Measurements from ENCODE around the gene DAPK1. TPM values are rescaled to one million over a fixed set of nuclear protein-coding genes. Genes with fewer than 3 reads are reported as not detected.

The DAPK1 gene
- total RNA-seq, 1 donor from 2014 or later = 24.6 TPM

DNA sequence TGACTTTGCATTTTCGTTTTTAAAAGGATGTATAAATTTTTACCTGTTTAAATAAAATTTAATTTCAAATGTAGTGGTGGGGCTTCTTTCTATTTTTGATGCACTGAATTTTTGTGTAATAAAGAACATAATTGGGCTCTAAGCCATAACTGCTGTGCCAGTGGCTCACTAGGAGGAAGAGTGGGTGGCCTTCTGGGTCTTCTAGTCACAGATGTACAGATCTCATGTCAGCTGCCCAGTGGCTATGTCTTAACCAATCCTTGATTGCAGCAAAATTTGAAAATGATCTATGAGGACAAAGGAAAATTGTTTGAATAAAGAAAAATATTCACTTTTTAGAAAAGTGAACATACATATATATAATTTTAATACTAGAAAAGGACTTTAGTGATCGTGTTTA is 233.7 kb downstream of the DAPK1 start:
- Histone ChIP-seq H3K27ac (no peak overlapping the region), H3K27me3 (no peaks in the 10 kb centered on the region), H3K9me3 (no peaks in the 10 kb centered on the region), H3K4me3 (no peak overlapping the region), H3K4me1 (peaks cover 30% of the 10 kb centered on the region), H3K36me3 (peaks cover 0 to 18% of the 10 kb centered on the region in 2 donors)
- no peak for DNase-seq (ENCODE audit: extremely low spot score in 2 of 2)
- TF ChIP-seq, protein P1, sequence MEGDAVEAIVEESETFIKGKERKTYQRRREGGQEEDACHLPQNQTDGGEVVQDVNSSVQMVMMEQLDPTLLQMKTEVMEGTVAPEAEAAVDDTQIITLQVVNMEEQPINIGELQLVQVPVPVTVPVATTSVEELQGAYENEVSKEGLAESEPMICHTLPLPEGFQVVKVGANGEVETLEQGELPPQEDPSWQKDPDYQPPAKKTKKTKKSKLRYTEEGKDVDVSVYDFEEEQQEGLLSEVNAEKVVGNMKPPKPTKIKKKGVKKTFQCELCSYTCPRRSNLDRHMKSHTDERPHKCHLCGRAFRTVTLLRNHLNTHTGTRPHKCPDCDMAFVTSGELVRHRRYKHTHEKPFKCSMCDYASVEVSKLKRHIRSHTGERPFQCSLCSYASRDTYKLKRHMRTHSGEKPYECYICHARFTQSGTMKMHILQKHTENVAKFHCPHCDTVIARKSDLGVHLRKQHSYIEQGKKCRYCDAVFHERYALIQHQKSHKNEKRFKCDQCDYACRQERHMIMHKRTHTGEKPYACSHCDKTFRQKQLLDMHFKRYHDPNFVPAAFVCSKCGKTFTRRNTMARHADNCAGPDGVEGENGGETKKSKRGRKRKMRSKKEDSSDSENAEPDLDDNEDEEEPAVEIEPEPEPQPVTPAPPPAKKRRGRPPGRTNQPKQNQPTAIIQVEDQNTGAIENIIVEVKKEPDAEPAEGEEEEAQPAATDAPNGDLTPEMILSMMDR (IDR thresholded peaks at IDR 0.05) = no peak
- no peak for TF ChIP-seq POLR2AphosphoS5 (IDR thresholded peaks at IDR 0.05; ENCODE audit: insufficient read depth in 1 of 2, low read depth in 1 of 2)
- no peak for TF ChIP-seq POLR2A (IDR thresholded peaks at IDR 0.05)
- intact Hi-C loops (cut with DNase I) = no loop called here

DNA sequence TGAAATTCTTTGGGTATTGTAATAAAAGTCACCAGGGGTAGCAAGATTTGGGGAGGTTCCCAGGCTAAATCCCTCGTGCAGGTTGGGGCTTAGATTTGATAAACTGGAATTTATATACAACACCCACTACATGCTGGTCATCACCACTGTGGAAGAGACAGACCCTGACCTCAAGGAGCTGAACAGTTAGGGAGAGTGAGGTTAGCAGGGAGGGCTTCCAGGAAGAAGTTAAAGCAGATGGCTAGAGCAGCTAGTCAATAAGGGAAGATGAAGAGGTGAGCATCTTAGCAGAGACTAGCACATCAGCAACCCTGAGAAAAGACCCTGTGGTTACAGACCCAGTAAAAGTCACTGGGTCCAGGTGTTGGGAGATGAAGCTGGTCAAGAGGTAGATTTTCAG is 234.7 kb downstream of the DAPK1 start:
- no peaks in the 10 kb centered on the region for H3K27me3 ChIP-seq
- H3K4me1 ChIP-seq = peaks cover 20% of the 10 kb centered on the region
- no peak overlapping the region for H3K4me3 ChIP-seq
- H3K9me3 ChIP-seq = no peaks in the 10 kb centered on the region
- TF ChIP-seq, protein P1 (IDR thresholded peaks at IDR 0.05) = no peak
- no peak for TF ChIP-seq POLR2A (IDR thresholded peaks at IDR 0.05)
- no peak for DNase-seq (ENCODE audit: extremely low spot score in 2 of 2)
- intact Hi-C loops (cut with DNase I) = no loop called here
- no peak overlapping the region for H3K27ac ChIP-seq
- H3K36me3 ChIP-seq = peaks cover 0 to 18% of the 10 kb centered on the region in 2 donors

DNA sequence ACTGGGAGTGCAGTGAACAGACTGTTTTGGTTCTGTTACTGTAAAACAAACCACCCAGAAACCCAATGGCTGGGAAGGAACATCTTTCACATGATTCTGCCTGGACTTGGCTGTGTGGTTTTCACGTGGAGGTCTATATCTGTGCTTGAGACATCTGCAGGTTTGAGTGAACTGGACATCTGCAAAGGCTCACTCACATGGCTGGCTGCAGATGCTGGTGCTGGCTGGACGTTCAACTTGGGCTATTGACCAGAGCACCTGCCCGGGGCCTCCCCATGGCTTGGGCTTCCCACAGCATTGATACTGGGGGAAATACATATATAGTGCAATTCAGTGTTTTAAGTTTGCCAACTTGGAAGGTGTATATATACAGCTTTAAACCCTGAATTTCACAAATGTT is 235.1 kb downstream of the DAPK1 start:
- TF ChIP-seq POLR2AphosphoS5 (IDR thresholded peaks at IDR 0.05; ENCODE audit: insufficient read depth in 1 of 2, low read depth in 1 of 2) (no peak), POLR2A (IDR thresholded peaks at IDR 0.05) (no peak)
- TF ChIP-seq, protein P1 (IDR thresholded peaks at IDR 0.05) = no peak
- DNase-seq (ENCODE audit: extremely low spot score in 2 of 2) = no peak
- Histone ChIP-seq H3K36me3 (peaks cover 0 to 14% of the 10 kb centered on the region in 2 donors), H3K9me3 (no peaks in the 10 kb centered on the region), H3K4me3 (no peak overlapping the region), H3K27ac (no peak overlapping the region), H3K4me1 (peaks cover 16% of the 10 kb centered on the region), H3K27me3 (no peaks in the 10 kb centered on the region)
- intact Hi-C loops (cut with DNase I) = no loop called here

DNA sequence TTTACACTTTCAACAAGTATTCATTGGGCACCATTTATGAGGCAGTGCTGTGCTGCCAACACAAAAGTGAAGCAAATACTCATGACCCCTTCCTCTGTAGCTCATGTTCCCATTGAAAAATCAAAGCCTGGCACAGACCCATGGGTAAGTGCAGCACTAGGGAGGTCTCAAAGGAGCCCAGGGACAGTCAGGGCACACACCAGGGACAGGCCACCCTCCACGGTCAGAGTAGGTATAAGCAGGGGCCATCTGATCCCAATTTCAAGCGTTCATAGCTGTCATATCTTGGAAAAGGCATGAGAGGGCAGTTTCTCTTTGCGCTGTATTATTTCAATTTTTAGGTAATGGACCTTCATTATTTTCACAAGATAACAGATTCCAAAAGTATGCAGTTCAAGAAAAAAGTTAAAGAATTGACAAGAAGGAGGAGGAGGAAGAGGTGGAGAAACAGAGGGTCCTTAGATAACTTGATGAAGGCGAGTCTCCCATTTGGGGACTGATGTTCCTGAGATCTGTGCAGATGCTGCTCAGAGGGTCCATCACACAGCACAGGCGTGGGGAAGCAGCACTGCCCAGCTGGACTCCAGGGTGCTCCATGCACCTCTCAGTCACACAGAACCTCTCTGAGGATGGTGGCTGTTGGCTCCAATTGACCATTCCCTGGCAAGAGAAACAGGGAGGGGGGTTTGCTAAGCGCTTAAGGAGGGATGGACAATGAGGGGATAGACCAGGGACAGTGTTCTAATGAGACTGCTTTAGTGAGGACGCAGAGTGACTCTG is 235.8 kb downstream of the DAPK1 start:
- DNase-seq (ENCODE audit: extremely low spot score in 2 of 2) = no peak
- Histone ChIP-seq H3K9me3 (no peaks in the 10 kb centered on the region), H3K36me3 (peaks cover 0 to 7% of the 10 kb centered on the region in 2 donors), H3K4me1 (peaks cover 9% of the 10 kb centered on the region), H3K27me3 (no peaks in the 10 kb centered on the region), H3K27ac (no peak overlapping the region), H3K4me3 (no peak overlapping the region)
- intact Hi-C loops (cut with DNase I) = no loop called here
- no peak for TF ChIP-seq POLR2A (IDR thresholded peaks at IDR 0.05)
- TF ChIP-seq, protein P1 (IDR thresholded peaks at IDR 0.05) = no peak
- no peak for TF ChIP-seq POLR2AphosphoS5 (IDR thresholded peaks at IDR 0.05; ENCODE audit: insufficient read depth in 1 of 2, low read depth in 1 of 2)

DNA sequence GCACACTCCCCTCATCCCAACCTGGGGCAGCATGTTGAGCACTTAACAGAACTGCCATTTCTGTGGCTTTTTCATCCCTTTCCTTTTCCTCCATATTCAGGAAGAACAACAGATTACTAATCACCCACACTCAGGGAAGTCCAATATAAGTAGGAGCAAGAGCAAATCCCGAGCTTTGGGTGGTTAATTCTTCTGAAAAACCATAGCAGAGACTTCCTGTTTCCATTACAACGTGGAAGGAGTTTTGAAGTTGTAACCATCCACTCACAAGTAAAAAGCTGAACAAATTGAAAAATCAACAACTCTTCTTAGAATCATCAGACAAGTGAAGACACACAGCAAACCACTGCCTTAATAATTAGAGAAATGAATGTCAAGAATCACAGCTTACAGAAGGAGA is 236.4 kb downstream of the DAPK1 start:
- DNase-seq (ENCODE audit: extremely low spot score in 2 of 2) = no peak
- Histone ChIP-seq H3K27ac (no peak overlapping the region), H3K27me3 (no peaks in the 10 kb centered on the region), H3K9me3 (no peaks in the 10 kb centered on the region), H3K4me1 (peaks cover 3% of the 10 kb centered on the region), H3K4me3 (no peak overlapping the region), H3K36me3 (peaks cover 0 to 6% of the 10 kb centered on the region in 2 donors)
- TF ChIP-seq POLR2AphosphoS5 (IDR thresholded peaks at IDR 0.05; ENCODE audit: insufficient read depth in 1 of 2, low read depth in 1 of 2) (no peak), POLR2A (IDR thresholded peaks at IDR 0.05) (no peak)
- TF ChIP-seq, protein P1 (IDR thresholded peaks at IDR 0.05) = no peak
- intact Hi-C loops (cut with DNase I) = no loop called here

Data from vagina (tissue), 2 donors.